DOHH2 (cell line): Measurements from ENCODE around the gene SLC8A3.

Source experiments
- H3F3A ChIP-seq: fragments of 200-600 bp; sonication (generic), shearing (Covaris generic); 2 replicates; pipeline ENCODE4 v1.6.0; 2016; ENCODE audit warnings: antibody characterized with exemption, mild to moderate bottlenecking; ENCODE audit not compliant: control insufficient read depth, insufficient read depth
- H3K27ac ChIP-seq: fragments of 200-600 bp; sonication (generic); 2 replicates; pipeline ENCODE4 v1.5.1; 2014; ENCODE audit warnings: low read depth, mild to moderate bottlenecking, low read length, moderate library complexity
- H3K27me3 ChIP-seq: fragments of 200-600 bp; sonication (generic); 2 replicates; pipeline ENCODE4 v1.6.1; 2014; ENCODE audit warnings: mild to moderate bottlenecking, low read length, mixed read lengths; ENCODE audit not compliant: control insufficient read depth
- H3K36me3 ChIP-seq: fragments of 200-600 bp; sonication (generic); 2 replicates; pipeline ENCODE4 v1.6.1; 2014; ENCODE audit warnings: mild to moderate bottlenecking, low read length, moderate library complexity, mixed read lengths; ENCODE audit not compliant: control insufficient read depth
- H3K4me1 ChIP-seq: fragments of 200-600 bp; sonication (generic); 2 replicates; pipeline ENCODE4 v1.6.1; 2014; ENCODE audit warnings: mild to moderate bottlenecking, low read length, mixed read lengths; ENCODE audit not compliant: control insufficient read depth
- H3K4me2 ChIP-seq: fragments of 200-600 bp; sonication (generic); 2 replicates; pipeline ENCODE4 v1.6.0; 2014; ENCODE audit warnings: mild to moderate bottlenecking, low read length, moderate library complexity
- H3K4me3 ChIP-seq: fragments of 200-600 bp; sonication (generic); 2 replicates; pipeline ENCODE4 v1.5.1; 2014; ENCODE audit warnings: mild to moderate bottlenecking, low read length, mixed read lengths
- H3K79me2 ChIP-seq: fragments of 200-600 bp; sonication (generic); 2 replicates; pipeline ENCODE4 v1.6.1; 2014; ENCODE audit warnings: mild to moderate bottlenecking, low read length, mixed read lengths; ENCODE audit not compliant: control insufficient read depth
- H3K9me2 ChIP-seq: fragments of 200-600 bp; sonication (generic); replicated peaks from 2 replicates; pipeline ENCODE4 v1.6.1; 2014; ENCODE audit warnings: mild to moderate bottlenecking, low read length, mixed read lengths; ENCODE audit not compliant: control insufficient read depth
- H3K9me3 ChIP-seq: fragments of 200-600 bp; sonication (generic); 2 replicates; pipeline ENCODE4 v1.6.1; 2014; ENCODE audit warnings: antibody characterized with exemption, low read length, mixed read lengths; ENCODE audit not compliant: control insufficient read depth, insufficient read depth
- H4K20me1 ChIP-seq: fragments of 200-600 bp; sonication (generic); 2 replicates; pipeline ENCODE4 v1.6.0; 2014; ENCODE audit warnings: low read depth, mild to moderate bottlenecking, antibody characterized with exemption, low read length, moderate library complexity; ENCODE audit not compliant: control insufficient read depth, insufficient read depth
- EZH2phosphoT487 ChIP-seq: fragments of 200-600 bp; sonication (generic); IDR thresholded peaks from 2 replicates; pipeline ENCODE4 v1.6.1; 2017; ENCODE audit warnings: borderline replicate concordance, mild to moderate bottlenecking, antibody characterized with exemption, low read length, moderate library complexity, mixed read lengths
- TF ChIP-seq, protein P1 (sequence below): fragments of 200-600 bp; sonication (generic); IDR thresholded peaks from one replicate; pipeline ENCODE4 v1.5.1; 2014; ENCODE audit warnings: antibody characterized with exemption, mild to moderate bottlenecking, low read depth, low read length; ENCODE audit not compliant: poor library complexity, severe bottlenecking

The SLC8A3 gene

GRCh38 chr14:70190156-70190555 is 1.4 kb upstream of the SLC8A3 start:
- no peak overlapping the region for H3K4me3 ChIP-seq
- H3K36me3 ChIP-seq = no peaks in the 10 kb centered on the region
- H3F3A ChIP-seq = no peaks in the 10 kb centered on the region
- H3K27ac ChIP-seq = no peak overlapping the region
- TF ChIP-seq, protein P1, sequence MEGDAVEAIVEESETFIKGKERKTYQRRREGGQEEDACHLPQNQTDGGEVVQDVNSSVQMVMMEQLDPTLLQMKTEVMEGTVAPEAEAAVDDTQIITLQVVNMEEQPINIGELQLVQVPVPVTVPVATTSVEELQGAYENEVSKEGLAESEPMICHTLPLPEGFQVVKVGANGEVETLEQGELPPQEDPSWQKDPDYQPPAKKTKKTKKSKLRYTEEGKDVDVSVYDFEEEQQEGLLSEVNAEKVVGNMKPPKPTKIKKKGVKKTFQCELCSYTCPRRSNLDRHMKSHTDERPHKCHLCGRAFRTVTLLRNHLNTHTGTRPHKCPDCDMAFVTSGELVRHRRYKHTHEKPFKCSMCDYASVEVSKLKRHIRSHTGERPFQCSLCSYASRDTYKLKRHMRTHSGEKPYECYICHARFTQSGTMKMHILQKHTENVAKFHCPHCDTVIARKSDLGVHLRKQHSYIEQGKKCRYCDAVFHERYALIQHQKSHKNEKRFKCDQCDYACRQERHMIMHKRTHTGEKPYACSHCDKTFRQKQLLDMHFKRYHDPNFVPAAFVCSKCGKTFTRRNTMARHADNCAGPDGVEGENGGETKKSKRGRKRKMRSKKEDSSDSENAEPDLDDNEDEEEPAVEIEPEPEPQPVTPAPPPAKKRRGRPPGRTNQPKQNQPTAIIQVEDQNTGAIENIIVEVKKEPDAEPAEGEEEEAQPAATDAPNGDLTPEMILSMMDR = no peak
- no peak for TF ChIP-seq EZH2phosphoT487
- peaks cover 52% of the 10 kb centered on the region for H3K27me3 ChIP-seq
- H4K20me1 ChIP-seq = no peaks in the 10 kb centered on the region
- no peak overlapping the region for H3K4me2 ChIP-seq
- no peaks in the 10 kb centered on the region for H3K9me2 ChIP-seq
- H3K4me1 ChIP-seq = peaks cover 5% of the 10 kb centered on the region; the same call in 1 of the 2 replicates
- H3K79me2 ChIP-seq = no peaks in the 10 kb centered on the region
- no peaks in the 10 kb centered on the region for H3K9me3 ChIP-seq

GRCh38 chr14:70189456-70190077 is 816 bp upstream of the SLC8A3 start:
- H3K27me3 ChIP-seq = peaks cover 53% of the 10 kb centered on the region
- no peak overlapping the region for H3K27ac ChIP-seq

GRCh38 chr14:70188322-70188658 is 461 bp downstream of the SLC8A3 start:
- no peak overlapping the region for H3K27ac ChIP-seq
- H3K4me3 ChIP-seq = peak overlapping the region; percentile 31; the same call in 1 of the 2 replicates
- peaks cover 5% of the 10 kb centered on the region; the same call in 1 of the 2 replicates for H3K4me1 ChIP-seq
- TF ChIP-seq, protein P1 = no peak
- no peak; the same call in 1 of the 2 replicates for TF ChIP-seq EZH2phosphoT487
- no peaks in the 10 kb centered on the region for H4K20me1 ChIP-seq
- H3K36me3 ChIP-seq = no peaks in the 10 kb centered on the region
- H3K9me3 ChIP-seq = no peaks in the 10 kb centered on the region
- no peaks in the 10 kb centered on the region for H3K9me2 ChIP-seq
- H3F3A ChIP-seq = no peaks in the 10 kb centered on the region
- peaks cover 66% of the 10 kb centered on the region for H3K27me3 ChIP-seq
- H3K79me2 ChIP-seq = no peaks in the 10 kb centered on the region
- no peak overlapping the region; the same call in 1 of the 2 replicates for H3K4me2 ChIP-seq

More at GRCh38 chr14:70189456-70190077, 816 bp upstream of the SLC8A3 start:
- H3K36me3 ChIP-seq = no peaks in the 10 kb centered on the region
- TF ChIP-seq, protein P1 = no peak
- no peak for TF ChIP-seq EZH2phosphoT487
- H3K4me3 ChIP-seq = no peak overlapping the region
- no peak overlapping the region for H3K4me2 ChIP-seq
- no peaks in the 10 kb centered on the region for H3K9me2 ChIP-seq
- H3F3A ChIP-seq = no peaks in the 10 kb centered on the region
- peaks cover 5% of the 10 kb centered on the region; the same call in 1 of the 2 replicates for H3K4me1 ChIP-seq
- no peaks in the 10 kb centered on the region for H3K79me2 ChIP-seq
- H3K9me3 ChIP-seq = no peaks in the 10 kb centered on the region
- H4K20me1 ChIP-seq = no peaks in the 10 kb centered on the region
